Activated T-cell treated with anti-CD3 and anti-CD28 coated beads for 48 hours (primary cell): Measurements from ENCODE around the gene C10orf88.
"Not testable (repeated sequence)": the region's sequence is repeated elsewhere in the genome, so short reads cannot be mapped to it uniquely, and the experiment has no call there.

Experiments used
- DNase-seq: peaks from one replicate; pipeline ENCODE4 v3.0.0-alpha.2; 2020; ENCODE audit warnings: low read depth

Gene C10orf88

DNA sequence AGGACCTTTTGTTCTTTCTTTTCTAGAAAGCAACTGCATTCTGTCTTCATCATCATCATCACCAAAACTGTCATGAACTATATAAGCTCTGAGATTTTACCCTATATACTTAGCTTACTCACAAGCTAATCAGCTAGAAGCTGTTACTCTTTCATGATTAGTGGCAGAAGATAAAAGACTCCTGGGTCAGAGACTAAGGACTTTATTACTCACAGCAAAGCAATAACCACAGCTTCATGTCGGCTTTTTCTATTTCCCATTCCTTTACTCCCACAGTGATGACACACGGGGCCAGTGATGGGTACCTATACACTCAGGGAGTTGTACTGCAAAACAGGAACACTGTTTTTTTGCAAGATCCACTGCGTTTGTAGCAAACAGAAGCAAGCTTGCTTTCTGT lies 8.4 kb upstream of the C10orf88 start:
- no peak for DNase-seq

- DNase-seq = no peak
These were observed 3.4 kb upstream of the C10orf88 start for GRCh38 chr10:122957474-122957873.

GRCh38 chr10:122955892-122956291 lies 1.9 kb upstream of the C10orf88 start:
- DNase-seq = no peak

- DNase-seq = no peak
These were observed 664 bp upstream of the C10orf88 start for GRCh38 chr10:122954731-122955050.

DNA sequence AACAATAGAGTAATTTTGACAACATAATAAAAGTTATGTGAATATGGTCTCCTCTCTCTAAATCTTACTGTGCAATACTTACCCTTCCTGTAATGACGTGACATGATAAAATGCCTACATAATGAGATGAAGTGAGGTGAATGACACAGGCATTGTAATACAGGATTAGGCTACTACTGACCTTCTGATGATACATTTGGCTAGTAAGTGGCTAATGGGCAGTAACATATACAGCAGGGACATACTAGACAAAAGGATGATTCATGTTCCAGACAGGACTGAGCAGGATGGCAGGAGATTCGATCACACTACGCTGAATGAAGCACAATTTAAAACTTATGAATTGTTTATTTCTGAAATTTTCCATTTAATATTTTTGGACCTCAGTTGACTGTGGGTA lies 4.7 kb downstream of the C10orf88 start:
- no peak for DNase-seq

DNA sequence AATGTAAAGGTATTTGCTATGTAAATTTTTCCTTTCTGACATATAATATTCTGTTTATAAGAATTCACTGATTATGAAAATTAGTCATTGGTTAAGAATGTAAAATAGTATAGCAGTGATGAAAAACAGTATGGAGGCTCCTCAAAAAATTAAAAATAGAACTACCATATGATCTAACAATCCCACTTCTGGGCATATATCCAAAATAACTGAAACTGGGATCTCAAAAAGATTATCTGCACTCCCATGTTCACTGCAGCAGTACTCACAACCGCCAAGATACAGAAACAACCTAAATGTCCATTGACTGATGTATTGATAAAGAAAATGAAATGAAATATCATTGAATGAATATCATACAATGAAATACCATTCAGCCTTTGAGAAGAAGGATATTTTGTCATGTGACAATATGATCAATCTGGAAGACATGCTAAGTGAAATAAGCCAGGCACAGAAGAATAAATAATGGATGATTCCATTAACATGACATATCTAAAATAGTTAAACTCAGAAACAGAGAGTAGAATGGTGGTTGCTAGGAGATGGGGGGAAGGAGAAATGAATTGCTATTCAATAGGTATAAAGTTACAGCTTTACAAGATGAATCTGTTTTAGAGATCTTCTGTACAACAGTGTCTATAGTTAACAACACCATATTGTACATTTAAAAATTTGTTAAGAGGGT lies 14.0 kb downstream of the C10orf88 start:
- DNase-seq = no peak

DNA sequence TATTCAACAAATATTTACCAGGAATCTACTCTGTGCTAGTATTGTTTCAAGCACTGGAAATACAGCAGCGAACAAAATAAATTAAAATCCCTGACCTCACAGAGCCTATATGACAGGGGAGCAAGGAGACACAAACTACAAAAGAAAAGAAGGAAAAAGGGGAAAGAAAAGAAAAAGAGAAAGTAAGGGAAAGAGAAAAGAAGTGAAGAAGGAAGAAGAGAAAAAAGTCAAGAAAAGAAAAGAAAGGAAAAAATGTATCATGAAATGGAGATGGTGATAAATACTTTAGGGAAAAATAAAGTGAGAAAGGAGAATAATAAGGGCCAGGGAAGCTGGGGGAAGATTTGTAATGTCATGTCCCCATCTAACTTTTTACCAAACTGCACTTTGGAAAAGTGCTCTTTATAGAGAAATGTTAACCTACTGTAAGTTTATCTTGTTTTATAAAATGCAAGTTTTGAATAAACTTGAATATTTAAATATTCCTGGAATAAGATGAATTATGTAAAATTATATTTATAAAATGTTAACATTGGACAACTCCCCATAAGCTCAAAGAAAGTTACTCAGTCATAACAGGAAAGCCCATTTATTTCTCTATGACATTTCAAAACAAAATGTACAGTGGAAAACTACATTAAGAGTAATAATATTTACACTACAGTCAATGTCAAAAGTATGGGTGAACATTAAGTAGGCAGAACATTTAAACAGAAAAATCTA lies 14.7 kb downstream of the C10orf88 start:
- DNase-seq = no peak

- no peak for DNase-seq
These were observed 22.7 kb downstream of the C10orf88 start for GRCh38 chr10:122931088-122931906.

DNA sequence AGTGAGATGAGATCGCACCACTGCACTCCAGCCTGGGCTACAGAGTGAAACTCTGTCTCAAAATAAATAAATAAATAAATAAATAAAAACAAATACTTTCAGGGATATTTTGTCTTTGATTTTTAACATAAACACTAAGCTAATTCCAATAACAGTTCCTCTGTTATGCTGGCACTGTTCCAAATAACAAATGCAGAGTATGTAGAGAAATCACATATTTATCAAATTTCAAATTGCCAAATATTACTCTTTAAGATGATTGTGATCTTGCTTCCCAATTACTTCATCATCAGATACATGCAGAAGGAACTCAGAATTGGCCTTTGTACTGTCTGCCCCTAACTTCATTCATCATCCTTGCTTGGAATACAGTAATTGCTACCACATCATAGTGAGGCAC lies 23.9 kb downstream of the C10orf88 start:
- no peak for DNase-seq

GRCh38 chr10:122915700-122916099 lies 38.3 kb downstream of the C10orf88 start:
- DNase-seq = no peak

DNA sequence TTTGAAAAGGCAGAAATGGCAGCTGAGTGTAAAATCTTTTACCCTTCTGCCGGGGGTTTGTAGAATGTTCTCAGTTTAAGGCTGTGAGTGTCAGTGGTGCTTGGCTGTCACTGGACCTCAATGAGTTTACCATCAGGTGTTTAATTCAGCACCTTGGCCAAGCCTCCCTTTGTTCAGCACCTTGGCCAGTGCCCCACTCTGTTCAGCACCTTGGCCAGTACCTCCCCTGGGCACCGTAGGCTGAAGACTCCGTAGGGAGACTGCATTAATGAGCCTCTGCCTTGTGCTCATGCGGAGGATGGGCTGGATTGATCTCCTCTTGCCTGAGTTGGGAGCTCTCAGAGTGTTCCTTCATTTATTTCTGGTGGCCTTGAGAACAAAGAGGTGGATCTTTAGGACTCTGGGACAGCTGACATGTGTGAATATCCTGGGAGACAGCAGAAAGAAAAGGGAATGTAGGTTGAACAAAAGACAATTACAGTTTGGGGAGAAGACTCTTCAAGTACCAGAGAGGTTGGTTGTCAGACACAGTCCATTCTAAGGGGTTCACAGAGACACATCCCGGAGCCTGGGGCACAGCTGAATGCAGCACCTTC lies 42.0 kb downstream of the C10orf88 start:
- peak; percentile 43 for DNase-seq

- no peak for DNase-seq
These were observed 43.7 kb downstream of the C10orf88 start, which contains the start of gene FAM24A for GRCh38 chr10:122910310-122910709. Gene FAM24A (plus strand): TSS chr10:122910610. CDS start chr10:122911635, 1,025 bp downstream.

- not testable (repeated sequence) for DNase-seq
These were observed 50.2 kb downstream of the C10orf88 start for GRCh38 chr10:122903861-122904260.

DNA sequence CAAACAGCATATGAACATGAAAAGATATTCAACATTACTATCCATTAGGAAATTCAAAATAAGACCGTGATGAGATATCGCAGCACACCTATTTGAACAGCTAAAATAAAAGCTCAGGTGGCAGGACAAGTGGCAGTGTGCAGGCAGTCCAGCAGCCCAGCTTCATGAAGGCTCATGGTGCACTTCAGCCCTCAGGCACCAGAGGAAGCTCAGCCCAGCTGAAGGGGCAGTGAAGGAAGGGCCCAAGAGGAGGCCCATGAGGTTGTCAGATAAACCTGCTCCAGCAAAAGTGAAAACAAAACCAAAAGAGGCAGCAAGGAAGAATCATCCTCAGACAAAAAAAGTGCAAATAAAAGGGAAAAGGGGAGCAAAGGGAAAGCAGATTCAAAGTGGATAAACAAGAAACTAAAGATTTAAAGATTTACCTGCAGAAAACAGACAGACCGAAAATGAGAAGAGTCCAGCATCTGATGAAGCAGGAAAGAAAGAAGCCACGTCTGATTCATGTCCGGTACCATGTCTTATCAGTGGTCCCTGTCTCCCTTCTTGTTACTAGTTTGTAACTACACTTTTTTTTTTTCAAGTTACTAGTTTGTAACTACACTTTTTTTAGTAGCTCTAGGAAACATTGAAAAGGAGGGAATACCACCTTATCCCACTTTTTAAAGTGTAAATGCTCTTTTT lies 59.6 kb downstream of the C10orf88 start:
- no peak for DNase-seq

- no peak for DNase-seq
These were observed 69.9 kb downstream of the C10orf88 start for GRCh38 chr10:122884166-122884565.

GRCh38 chr10:122882766-122883165 lies 71.3 kb downstream of the C10orf88 start:
- no peak for DNase-seq
